ENCODE data around the gene MAP3K3. TPM values are rescaled to one million over a fixed set of nuclear protein-coding genes. Genes with fewer than 3 reads are reported as not detected.

The MAP3K3 gene
- total RNA-seq, 1 donor from 2014 or later = 12.8 TPM

DNA sequence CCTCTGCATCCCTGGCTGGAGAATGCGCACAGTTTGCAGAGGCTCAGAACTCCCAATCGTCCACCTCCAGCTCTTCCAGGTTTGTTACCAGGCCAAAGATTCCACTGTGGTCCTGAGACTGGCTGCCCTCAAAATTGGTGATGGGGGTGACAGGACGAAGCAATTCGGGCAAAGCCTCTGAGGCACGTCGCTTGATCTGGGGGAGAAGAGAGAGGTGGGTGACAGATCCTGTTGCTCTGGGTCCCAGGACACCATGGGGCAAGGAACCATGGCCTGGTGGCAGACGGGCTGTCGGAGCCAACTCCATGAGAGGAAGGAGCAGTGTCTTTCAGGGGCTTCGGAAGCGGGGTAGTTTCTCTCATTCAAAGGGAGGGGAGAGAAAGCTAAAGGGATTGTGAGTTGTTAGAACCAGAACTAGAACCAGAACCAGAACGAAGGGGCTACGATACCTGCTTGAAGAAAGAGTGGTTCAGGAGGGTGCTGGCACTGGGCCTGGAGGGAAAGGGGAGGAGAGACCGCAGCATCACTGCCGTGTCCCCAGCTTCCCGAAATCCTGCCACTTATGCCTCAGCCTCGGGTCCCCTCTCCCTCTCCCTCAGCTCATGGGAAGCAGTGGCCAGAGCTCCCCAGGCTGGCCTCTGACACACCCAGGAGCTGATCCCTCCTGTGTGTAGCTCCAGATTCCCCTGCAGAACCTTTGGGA, 81.5 kb downstream of the MAP3K3 start:
- H3K4me3 ChIP-seq (ENCODE audit: low read depth, low read length) = no peak overlapping the region
- DNase-seq (ENCODE audit: low read depth) = no peak
- TF ChIP-seq CTCF (conservative IDR thresholded peaks at IDR 0.05; ENCODE audit: low read depth, low read length) = no peak

- no peak for DNase-seq (ENCODE audit: low read depth)
- H3K4me3 ChIP-seq (ENCODE audit: low read depth, low read length) = no peak overlapping the region
- no peak for TF ChIP-seq CTCF (conservative IDR thresholded peaks at IDR 0.05; ENCODE audit: low read depth, low read length)
These were observed 82.0 kb downstream of the MAP3K3 start for GRCh38 chr17:63704259-63704576.

DNA sequence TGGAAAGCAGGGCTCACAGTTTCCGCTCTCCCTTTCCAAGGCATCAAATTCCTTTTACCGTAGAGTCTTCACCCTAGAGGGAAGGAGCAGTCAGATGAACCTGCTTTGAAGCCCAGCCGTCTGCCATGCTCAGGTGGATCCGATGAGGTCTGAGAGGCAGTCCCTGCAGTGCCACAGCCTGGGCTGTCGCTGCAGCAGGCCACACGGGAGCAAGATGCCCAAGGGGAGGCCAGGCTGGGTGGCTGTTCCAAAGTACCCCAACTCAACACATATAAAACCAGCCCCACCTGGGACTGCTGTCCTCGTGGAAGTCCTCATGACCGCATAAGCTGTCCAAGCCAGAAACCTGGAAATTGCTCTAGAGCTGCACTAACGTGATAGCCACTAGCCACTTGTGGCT, 82.6 kb downstream of the MAP3K3 start:
- no peak overlapping the region for H3K4me3 ChIP-seq (ENCODE audit: low read depth, low read length)
- no peak for DNase-seq (ENCODE audit: low read depth)
- TF ChIP-seq CTCF (conservative IDR thresholded peaks at IDR 0.05; ENCODE audit: low read depth, low read length) = no peak

- no peak overlapping the region for H3K4me3 ChIP-seq (ENCODE audit: low read depth, low read length)
- DNase-seq (ENCODE audit: low read depth) = no peak
- TF ChIP-seq CTCF (conservative IDR thresholded peaks at IDR 0.05; ENCODE audit: low read depth, low read length) = no peak
These were observed 83.4 kb downstream of the MAP3K3 start for GRCh38 chr17:63705657-63706056.

DNA sequence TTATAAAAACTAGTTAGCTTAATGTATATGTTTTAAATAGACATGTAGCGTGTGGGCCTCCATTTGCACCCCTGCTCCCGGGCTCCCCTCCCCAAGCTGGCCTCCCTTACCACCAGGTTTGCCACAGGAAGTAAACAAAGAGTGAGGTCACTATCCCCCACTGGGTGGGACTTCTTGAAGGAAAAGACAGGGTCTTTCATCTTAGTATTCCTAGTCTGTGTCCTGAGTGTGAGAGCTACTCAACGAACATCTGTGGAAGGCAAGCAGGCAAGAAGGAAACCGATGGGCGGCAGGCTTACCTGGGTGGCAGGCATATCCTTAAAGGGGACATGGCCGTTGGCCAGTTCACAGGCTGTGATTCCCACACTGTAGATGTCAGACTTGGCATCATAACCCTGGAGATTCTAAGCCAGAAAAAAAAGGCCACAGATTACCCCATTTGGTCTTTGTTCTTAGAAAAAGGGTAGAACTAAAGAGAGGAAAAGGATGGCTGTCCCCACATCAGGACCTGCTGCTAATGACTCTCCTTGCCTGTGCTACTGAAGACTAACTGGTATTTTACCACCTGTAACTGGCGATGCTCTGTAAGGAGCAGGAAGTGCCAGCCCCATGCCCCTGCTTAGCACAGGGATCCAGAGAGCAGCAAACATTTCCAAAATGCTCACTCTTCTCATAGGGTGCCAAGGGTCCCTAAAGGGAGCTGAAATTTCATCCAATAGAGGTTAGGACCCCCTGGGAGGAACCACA, 84.3 kb downstream of the MAP3K3 start:
- no peak for DNase-seq (ENCODE audit: low read depth)
- TF ChIP-seq CTCF (conservative IDR thresholded peaks at IDR 0.05; ENCODE audit: low read depth, low read length) = no peak
- no peak overlapping the region for H3K4me3 ChIP-seq (ENCODE audit: low read depth, low read length)

- no peak overlapping the region for H3K4me3 ChIP-seq (ENCODE audit: low read depth, low read length)
- DNase-seq (ENCODE audit: low read depth) = no peak
- no peak for TF ChIP-seq CTCF (conservative IDR thresholded peaks at IDR 0.05; ENCODE audit: low read depth, low read length)
These were observed 84.9 kb downstream of the MAP3K3 start for GRCh38 chr17:63707151-63707550.

DNA sequence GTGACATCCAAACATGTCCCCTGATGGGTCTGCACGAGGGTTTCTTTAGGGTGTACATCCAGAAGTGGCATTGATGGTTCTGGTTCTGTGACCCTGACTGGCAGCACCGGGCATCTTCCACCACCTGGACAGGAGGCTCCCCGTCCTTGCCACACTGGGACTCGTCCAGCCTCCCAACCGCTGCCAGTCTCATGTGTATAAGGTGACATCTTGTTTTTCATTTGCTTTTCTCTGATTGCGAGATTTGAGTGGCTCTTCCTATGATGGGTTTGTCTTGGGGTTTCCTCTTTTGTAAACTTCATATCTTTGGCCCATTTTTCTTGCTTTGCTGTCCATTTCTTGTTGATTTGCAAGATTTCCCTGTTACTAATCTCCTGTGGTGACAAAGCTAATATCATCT, 86.9 kb downstream of the MAP3K3 start:
- no peak for TF ChIP-seq CTCF (conservative IDR thresholded peaks at IDR 0.05; ENCODE audit: low read depth, low read length)
- DNase-seq (ENCODE audit: low read depth) = no peak
- H3K4me3 ChIP-seq (ENCODE audit: low read depth, low read length) = no peak overlapping the region
